Dermis microvascular lymphatic vessel endothelial cell (primary cell): ENCODE data around the gene KRTAP10-3. TPM values are rescaled to one million over a fixed set of nuclear protein-coding genes. Genes with fewer than 3 reads are reported as not detected.
"Not testable (repeated sequence)": the region's sequence is repeated elsewhere in the genome, so short reads cannot be mapped to it uniquely, and the experiment has no call there.

Experiments used
- DNase-seq, 2 donors: peaks; one replicate each; pipeline versions ENCODE4 v3.0.0 to v3.0.0-alpha.2; 2010; ENCODE audit warnings: low read depth in 2 of 2
- total RNA-seq: library from RNA; depleted of rRNA; stranded (reverse); fragments of >200 nt; gene quantifications from 2 replicates; pipeline ENCODE4 v1.2.1, GENCODE V29; 2014

Gene KRTAP10-3
- total RNA-seq: not detected in 2 replicates

GRCh38 chr21:44558695-44559094, at the start of gene KRTAP10-3:
TSS of gene KRTAP10-3 (minus strand) at chr21:44558795. CDS start at chr21:44558715, 80 bp downstream.
- no peak for DNase-seq

GRCh38 chr21:44606495-44606894, 47.9 kb upstream of the KRTAP10-3 start:
- DNase-seq: no peak

DNA sequence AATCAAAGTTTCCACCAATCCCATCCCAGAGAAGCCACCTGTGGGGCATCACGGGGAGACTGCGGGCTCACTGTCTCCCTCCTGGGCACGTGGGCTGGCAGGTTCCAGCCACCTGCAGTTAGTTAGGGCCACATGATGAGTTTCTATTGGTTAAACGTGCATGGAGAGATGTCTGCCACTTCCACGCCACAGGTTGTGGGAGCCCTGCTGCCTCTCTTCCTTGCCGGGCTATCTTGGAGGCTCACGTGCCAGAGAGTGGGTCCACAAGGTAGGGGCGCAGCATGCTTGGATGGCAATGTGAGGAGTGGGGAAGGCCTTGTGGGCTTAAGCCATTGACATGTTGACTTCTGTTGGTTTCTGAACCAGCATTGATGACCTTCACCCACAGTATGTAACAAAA, 45.3 kb upstream of the KRTAP10-3 start:
- DNase-seq: no peak

- no peak for DNase-seq
Measured at GRCh38 chr21:44603109-44603875, 44.7 kb upstream of the KRTAP10-3 start.

- no peak for DNase-seq
Measured at GRCh38 chr21:44602463-44602850, 43.9 kb upstream of the KRTAP10-3 start.

GRCh38 chr21:44601596-44602462, 43.2 kb upstream of the KRTAP10-3 start:
- DNase-seq: no peak

DNA sequence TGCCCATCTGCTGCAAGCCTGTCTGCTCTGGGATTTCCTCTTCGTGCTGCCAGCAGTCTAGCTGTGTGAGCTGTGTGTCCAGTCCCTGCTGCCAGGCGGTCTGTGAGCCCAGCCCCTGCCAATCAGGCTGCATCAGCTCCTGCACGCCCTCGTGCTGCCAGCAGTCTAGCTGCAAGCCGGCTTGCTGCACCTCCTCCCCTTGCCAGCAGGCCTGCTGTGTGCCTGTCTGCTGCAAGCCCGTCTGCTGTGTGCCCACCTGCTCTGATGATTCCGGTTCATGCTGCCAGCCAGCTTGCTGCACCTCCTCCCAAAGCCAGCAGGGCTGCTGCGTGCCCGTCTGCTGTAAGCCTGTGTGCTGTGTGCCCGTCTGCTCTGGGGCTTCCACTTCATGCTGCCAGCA, 42.5 kb upstream of the KRTAP10-3 start:
- DNase-seq: not testable (repeated sequence)

GRCh38 chr21:44600118-44600978, 41.8 kb upstream of the KRTAP10-3 start, which contains the start of gene KRTAP10-7:
TSS of gene KRTAP10-7 (plus strand) at chr21:44600597. CDS start at chr21:44600622, 25 bp downstream.
- not testable (repeated sequence) for DNase-seq

DNA sequence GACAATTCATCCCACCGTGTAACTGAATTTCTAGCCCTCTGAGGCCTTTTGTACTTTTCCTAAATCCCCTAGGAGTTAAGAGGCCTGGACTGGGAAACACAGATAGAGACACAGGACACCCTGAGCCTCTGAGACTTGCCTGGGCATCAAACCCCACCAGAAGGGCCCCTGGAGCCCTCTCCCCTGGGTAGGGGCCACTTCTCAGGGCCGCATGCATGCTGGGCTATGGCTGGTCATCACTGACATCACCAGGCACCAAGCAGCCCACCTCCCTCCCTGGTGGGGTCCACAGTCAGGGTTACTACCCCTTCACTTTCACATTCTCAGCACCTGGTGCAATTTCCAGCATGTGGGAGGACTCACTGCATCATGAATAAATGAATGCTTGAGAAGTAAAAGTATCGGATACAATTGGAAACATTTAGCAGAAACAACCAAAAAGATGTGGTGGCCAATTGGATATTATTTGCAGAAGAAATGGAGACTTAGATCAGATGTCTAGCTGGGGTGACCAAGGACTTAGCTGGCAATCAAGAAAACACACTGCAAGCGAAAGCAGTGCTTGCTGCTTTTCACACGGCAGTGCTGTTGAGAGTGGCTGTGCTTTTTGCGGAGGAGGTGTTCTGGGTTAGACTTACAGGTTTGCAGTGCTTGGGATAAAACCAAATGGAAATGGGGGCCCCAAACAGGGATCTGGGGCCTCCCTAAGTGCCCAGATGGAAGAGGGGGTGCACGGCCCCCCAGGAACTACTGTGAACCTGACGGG, 40.9 kb upstream of the KRTAP10-3 start:
- DNase-seq: no peak

GRCh38 chr21:44598061-44598460, 39.5 kb upstream of the KRTAP10-3 start:
- DNase-seq: no peak

- DNase-seq: no peak
Measured at GRCh38 chr21:44596068-44596725, 37.6 kb upstream of the KRTAP10-3 start.

DNA sequence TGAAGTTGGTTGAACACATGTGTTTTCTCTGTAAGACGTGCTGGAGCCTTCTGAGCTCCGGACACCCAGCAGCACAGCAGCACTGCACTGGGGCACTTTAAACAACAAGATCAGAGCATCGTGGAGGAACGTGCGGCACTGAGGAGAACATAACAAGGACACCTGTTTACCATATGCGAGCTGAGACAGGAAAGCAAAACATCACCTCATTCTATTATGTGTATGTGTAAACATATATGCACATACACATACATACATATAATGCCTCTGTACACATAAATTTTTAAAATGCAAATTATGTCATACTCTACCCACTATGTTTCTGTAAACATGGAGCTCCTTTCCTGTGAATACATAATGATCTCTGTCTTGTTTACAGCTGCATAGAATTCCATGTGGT, 36.9 kb upstream of the KRTAP10-3 start:
- DNase-seq: no peak

GRCh38 chr21:44594406-44594916, 35.9 kb upstream of the KRTAP10-3 start:
- no peak for DNase-seq

DNA sequence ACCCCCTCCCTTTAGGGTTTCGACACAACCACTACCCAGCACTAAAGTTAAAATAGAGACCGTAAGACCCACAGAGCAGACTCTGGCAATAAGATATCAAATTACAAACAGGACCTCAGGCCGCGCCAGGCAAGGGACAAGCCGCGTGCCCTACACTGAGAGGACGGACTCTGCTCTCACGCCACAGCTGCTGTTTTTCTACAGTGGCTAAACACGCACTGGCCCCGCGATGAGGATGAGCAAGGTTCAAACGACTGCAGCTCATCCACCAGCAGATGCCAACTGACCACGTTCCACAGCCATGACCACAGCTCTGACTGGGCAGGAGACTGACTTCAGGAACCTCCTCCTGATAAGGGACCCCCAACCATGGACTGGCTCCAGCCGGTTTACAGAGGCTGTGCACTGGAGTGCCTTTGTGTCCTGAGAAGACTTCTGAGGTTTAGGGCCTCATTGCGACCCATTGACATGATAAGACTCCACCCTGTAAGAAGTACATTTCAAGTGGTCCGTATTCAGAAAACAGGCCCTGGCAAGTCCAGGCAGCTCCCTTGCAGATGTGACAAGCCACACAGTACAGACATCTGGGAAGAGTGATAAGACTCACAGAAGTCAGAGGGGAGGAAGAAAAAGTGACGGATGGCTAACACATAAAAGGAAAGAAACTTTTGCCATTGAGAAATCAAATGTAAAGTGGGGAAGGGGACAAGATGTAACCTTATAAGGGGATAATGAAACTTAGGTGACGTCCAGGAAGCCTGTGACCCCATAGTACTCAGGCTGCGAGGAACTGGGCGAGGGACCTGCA, 35.2 kb upstream of the KRTAP10-3 start:
- no peak for DNase-seq

DNA sequence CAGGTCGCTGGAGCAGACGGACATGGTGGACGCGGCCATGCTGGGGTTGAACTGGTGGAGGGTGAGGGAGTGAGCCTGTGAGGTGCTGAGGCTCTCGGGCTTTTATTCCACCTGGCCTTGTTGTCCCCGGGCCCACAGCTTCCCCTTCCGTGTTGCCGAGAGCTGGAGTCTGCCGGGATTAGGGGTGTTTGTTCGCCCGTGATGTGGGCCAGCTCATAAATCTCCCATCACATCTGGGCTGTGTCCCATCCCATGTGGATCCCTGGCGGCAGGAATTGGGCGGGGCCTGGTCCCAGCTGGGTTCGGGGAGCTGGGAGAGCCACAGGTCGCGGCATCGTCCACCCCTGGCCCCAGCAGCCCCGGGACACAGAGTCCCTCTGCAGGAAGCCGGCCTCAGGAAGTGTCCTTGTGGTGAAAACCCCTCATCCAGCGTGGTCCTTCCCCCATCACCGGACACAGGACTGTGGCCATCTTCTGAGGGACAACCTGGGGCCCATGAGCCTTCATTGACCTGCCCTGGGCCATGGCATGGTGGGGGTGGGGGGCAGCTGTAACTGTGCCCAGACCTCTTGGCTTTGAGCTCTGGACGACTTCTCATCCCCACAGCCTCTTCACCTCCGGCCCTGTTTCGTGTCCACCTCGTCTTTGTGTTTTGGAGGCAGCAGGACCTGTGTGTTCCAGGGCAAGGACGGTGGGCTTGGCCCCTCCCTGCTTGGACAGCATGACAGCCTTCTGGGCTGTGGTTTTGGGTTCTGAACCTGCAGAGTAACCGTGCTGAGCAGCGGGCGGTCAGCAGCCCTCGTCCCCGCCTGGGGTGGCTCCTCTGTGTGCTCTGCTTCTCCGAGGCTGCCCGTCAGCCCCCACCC, 34.1 kb upstream of the KRTAP10-3 start, which contains the start of gene KRTAP10-6:
Gene KRTAP10-6 (minus strand): TSS at position 60 of the 866 bp plus-strand sequence. CDS start 21 bp downstream, at position 39.
- DNase-seq: no peak

DNA sequence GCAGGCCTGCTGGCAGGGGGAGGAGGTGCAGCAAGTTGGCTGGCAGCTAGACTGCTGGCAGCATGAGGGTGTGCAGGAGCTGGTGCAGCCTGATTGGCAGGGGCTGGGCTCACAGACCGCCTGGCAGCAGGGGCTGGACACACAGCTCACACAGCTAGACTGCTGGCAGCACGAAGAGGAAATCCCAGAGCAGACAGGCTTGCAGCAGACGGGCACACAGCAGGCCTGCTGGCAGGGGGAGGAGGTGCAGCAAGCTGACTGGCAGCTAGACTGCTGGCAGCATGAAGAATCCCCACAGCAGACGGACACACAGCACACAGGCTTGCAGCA, 33.2 kb upstream of the KRTAP10-3 start:
- not testable (repeated sequence) for DNase-seq

GRCh38 chr21:44590897-44591800, 32.6 kb upstream of the KRTAP10-3 start:
- DNase-seq: not testable (repeated sequence)
